Activated T-cell treated with anti-CD3 and anti-CD28 coated beads for 48 hours (primary cell): ENCODE data around the gene ZNF668.

Experiments used
- DNase-seq: peaks from one replicate; pipeline ENCODE4 v3.0.0-alpha.2; 2020; ENCODE audit warnings: low read depth

ZNF668 gene

GRCh38 chr16:31081428-31082351, 7.7 kb upstream of the ZNF668 start:
- no peak for DNase-seq

GRCh38 chr16:31080756-31081419, 6.8 kb upstream of the ZNF668 start:
- DNase-seq = no peak

DNA sequence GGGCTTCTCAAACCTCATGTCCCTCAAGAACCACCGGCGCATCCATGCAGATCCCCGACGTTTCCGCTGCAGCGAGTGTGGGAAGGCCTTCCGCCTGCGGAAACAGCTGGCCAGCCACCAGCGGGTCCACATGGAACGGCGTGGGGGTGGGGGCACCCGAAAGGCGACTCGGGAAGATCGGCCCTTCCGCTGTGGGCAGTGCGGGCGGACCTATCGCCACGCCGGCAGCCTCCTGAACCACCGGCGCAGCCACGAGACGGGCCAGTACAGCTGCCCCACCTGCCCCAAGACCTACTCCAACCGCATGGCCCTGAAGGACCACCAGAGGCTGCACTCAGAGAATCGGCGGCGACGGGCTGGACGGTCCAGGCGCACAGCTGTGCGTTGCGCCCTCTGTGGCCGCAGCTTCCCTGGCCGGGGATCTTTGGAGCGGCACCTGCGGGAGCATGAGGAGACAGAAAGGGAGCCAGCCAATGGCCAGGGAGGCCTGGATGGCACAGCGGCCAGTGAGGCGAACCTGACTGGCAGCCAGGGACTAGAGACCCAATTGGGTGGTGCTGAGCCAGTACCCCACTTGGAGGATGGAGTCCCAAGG, 6.1 kb upstream of the ZNF668 start:
- no peak for DNase-seq

GRCh38 chr16:31079342-31079944, 5.4 kb upstream of the ZNF668 start:
- no peak for DNase-seq

DNA sequence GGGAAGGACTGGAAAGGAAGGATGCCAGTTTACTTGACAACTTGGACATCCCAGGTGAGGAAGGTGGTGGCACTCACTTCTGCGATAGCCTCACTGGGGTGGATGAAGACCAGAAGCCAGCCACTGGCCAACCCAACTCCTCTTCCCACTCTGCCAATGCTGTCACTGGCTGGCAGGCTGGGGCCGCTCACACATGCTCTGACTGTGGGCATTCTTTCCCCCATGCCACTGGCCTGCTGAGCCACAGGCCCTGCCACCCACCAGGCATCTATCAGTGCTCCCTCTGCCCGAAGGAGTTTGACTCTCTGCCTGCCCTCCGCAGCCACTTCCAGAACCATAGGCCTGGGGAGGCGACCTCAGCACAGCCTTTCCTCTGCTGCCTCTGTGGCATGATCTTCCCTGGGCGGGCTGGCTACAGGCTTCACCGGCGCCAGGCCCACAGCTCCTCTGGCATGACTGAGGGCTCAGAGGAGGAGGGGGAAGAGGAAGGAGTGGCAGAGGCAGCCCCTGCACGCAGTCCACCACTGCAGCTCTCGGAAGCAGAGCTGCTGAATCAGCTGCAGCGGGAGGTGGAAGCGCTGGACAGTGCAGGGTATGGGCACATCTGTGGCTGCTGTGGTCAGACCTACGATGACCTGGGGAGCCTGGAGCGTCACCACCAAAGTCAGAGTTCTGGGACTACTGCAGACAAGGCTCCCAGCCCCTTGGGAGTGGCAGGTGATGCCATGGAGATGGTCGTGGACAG, 4.7 kb upstream of the ZNF668 start:
- DNase-seq = no peak

DNA sequence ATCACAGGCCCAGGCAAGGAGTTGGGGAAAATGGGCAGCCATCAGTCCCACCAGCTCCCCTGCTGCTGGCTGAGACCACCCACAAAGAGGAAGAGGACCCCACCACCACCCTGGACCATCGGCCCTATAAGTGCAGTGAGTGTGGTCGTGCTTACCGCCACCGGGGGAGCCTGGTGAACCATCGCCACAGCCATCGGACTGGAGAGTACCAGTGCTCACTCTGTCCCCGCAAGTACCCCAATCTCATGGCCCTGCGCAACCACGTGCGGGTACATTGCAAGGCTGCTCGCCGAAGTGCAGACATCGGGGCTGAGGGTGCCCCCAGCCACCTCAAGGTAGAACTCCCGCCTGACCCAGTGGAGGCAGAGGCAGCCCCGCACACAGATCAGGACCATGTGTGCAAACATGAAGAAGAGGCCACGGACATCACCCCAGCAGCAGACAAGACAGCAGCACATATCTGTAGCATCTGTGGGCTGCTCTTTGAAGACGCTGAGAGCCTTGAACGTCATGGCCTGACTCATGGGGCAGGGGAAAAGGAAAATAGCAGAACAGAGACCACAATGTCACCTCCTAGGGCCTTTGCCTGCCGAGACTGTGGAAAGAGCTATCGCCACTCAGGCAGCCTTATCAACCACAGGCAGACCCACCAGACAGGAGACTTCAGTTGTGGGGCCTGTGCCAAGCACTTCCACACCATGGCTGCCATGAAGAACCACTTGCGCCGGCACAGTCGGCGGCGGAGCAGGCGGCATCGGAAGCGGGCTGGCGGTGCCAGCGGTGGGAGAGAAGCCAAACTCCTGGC, 3.8 kb upstream of the ZNF668 start:
- DNase-seq = no peak

GRCh38 chr16:31077024-31077423, 3.0 kb upstream of the ZNF668 start:
- DNase-seq = no peak

GRCh38 chr16:31076319-31076718, 2.3 kb upstream of the ZNF668 start:
- no peak for DNase-seq

- no peak for DNase-seq
Observed at GRCh38 chr16:31074814-31075183, 759 bp upstream of the ZNF668 start.

- DNase-seq = peak; percentile 86
Observed at GRCh38 chr16:31073142-31073969, 684 bp downstream of the ZNF668 start.

DNA sequence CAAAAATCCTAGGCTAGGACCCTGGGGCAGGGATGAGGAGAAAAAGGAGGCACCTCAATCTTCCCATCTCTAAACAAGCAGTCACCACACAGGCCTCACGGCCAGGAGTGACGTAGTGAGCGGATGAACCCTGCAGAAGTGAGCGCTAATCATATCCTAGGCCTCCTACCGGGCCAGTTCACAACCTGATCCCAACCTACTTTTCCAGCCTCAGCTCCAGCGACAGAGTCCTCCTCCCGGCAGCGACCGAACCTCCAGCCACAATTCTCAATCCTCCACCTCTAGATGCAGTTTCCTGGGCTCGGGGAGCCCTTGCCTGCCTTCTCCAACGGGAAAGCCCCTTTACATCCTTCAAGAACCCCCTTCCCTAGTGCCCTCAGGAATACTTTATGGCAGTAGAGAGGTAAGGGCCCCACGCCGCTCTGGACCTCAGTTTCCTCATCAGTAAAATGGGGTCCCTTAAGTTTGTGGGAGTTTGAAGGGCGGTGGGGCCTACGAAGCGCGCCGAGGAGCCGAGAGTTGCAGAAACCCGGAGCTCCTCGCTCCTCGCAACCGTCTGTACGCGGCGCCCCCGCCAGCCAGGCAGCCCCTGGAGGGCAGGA, 1.4 kb downstream of the ZNF668 start:
- DNase-seq = no peak

- no peak for DNase-seq
Observed at GRCh38 chr16:31071861-31072260, 2.2 kb downstream of the ZNF668 start.

DNA sequence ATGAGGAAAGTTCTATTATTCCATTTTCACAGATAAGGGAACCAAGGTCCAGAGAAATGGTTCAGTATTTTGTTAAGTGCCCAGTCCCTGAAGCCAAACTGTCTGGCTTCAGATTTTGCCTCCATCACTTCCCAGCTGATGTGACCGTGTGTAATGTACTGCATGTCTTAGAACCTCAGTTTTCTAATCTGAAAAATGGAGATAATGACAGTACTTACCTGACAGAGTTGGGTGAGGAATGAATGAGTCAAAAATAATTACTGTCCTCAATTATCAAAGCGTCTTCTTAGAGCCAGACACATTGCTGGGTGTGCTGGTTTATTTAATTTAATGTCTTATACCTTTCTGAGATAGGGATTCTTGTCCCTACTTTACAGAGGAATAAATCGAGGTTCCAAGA, 6.7 kb downstream of the ZNF668 start:
- DNase-seq = no peak

DNA sequence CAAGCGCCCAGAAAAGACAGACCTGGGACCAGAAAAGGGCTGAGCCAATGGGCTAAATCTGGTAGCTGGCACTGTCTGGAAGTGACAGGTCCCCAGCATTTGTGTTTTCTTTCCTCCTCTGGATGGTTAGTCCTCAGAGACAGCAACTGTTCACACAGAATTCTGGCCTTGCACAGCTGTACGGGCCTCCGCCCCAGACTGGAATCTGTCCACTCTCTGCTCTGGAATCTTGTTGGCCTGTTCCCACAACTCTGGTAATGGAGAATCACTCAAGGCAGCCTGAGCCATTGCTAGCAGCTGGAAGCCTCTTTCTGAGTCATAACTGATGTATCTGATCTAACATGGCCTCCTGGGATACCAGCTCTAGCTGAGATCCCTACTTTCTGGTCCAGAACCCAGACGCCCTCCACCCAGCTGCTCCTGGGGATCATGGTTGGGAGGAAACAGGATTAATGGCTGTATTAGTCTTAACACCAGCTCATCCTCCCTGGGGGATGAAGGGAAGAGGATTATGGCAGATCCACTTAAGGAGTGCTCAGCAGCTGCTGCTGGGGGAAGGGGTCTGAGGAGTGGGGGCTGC, 9.1 kb downstream of the ZNF668 start:
- no peak for DNase-seq

- DNase-seq = no peak
Observed at GRCh38 chr16:31063843-31064611, 10.0 kb downstream of the ZNF668 start.

GRCh38 chr16:31063495-31063842, 10.6 kb downstream of the ZNF668 start:
- DNase-seq = no peak

DNA sequence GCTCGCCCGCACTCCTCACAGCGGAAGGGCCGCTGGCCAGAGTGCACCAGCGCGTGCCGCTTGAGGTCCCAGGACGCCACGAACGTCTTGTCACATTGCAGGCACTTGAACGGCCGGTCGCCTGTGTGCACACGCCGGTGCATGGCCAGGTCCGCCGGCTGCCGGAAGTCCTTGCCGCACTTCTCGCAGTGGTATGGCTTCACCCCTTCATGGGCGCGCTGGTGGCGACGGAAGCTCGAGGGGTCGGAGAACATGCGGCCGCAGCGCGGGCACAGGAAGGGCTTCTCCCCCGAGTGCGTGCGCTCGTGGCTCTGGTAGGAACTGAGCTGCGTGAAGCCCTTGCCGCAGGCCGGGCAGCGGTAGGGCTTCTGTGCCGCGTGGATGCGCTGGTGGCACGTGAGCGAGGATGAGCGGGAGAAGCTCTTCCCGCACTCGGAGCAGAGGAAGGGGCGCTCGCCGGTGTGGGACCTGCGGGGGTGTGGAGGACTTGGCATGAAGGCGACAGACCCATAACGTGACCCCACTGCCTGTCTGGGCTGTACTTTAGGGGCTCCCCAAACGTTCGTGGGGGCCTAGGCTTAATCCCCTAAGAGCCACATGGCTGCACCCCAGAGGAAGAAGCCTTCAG, 12.1 kb downstream of the ZNF668 start:
- no peak for DNase-seq

DNA sequence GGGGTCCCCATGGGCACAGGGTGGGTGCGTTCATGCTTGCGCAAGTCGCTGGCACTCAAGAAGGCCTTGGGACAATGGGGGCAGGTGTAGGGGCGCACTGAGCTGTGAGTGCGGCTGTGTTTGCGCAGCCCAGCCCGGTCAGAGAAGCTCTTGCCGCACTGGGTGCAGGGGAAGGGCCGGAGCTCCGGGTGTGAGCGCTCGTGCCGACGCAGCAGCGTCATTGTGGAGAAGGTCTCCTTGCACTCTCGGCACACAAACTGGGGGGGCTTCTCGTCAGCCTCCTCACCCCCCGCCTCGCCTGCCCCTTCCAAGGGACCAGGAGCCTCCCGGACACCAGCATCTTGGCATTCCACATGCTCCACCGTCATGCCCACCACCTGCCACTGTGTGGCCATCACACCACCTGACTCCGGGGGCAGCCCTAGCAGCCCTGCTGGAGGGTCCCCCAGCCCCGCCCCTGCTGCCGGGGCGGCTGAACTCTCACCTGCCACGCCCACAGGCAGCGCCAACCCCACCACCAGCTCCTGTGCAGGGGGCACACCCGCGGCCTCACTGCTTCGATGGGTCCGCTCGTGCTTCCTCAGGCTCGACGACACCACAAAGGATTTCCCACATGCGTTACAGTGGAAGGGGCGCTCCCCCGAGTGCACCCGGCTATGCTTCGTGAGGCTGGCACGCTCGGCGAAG, 12.8 kb downstream of the ZNF668 start:
- DNase-seq = no peak
